ENCODE data around the gene FAM50B. TPM values are rescaled to one million over a fixed set of nuclear protein-coding genes. Genes with fewer than 3 reads are reported as not detected.

The FAM50B gene
- total and polyA plus RNA-seq, 2 of the 4 experiments (the other 2 are of a cell fraction) = 4.1 to 7.4 TPM

DNA sequence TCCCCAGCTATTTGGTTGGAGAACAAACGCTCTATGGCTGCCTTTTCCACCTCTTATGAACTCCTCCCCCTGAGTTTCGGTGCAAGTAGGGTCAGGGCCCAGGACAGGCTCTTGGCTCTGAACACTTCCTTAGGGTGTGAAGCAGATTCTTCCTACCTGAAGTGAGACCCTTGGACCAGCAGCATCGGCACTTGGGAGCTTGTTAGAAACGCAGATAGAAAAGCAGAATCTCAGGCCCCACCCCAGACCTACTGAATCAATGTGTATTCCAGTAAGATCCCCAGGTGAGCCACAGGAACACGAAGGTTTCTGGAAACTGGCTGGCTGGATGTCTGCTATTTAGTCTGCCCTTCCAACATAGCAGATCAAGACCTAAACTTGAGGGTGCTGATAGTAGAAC is 3.2 kb downstream of the FAM50B start:
- Histone ChIP-seq H2AK9ac (replicated peaks; ENCODE audit: low read depth, low read length, poor library complexity) (no peak overlapping the region), H2AK5ac (ENCODE audit: low read depth, low read length) (no peak overlapping the region), H3K9me3 (ENCODE audit: control insufficient read depth, insufficient read depth, low read length) (no peaks in the 10 kb centered on the region), H4K20me1 (ENCODE audit: insufficient read depth, low read length) (no peaks in the 10 kb centered on the region), H4K5ac (ENCODE audit: low read depth, low read length) (no peak overlapping the region), H2BK20ac (ENCODE audit: low read depth, low read length) (no peak overlapping the region), H4K8ac (ENCODE audit: low read depth in 2 of 2, low read length in 2 of 2) (no peak overlapping the region), H2BK120ac (ENCODE audit: low read depth, low read length) (no peak overlapping the region), H3K9ac (ENCODE audit: low read depth, low read length) (no peak overlapping the region), H3K4me3 (ENCODE audit: insufficient read depth, low read depth, low read length) (no peak overlapping the region), H2BK15ac (ENCODE audit: low read depth, low read length) (no peak overlapping the region), H3K23ac (ENCODE audit: low read depth, low read length) (no peak overlapping the region), H3K27ac (ENCODE audit: insufficient read depth, low read length) (no peak overlapping the region), H3K27me3 (ENCODE audit: control insufficient read depth, insufficient read depth, low read length) (no peaks in the 10 kb centered on the region), H3K4ac (ENCODE audit: low read depth, low read length) (no peak overlapping the region), H3K79me1 (ENCODE audit: low read depth in 1 of 2, low read length in 2 of 2) (peaks cover 0 to 7% of the 10 kb centered on the region in 2 experiments; a peak in 1 of 4 replicates), H3K4me2 (ENCODE audit: low read depth, low read length) (no peak overlapping the region), H3K4me1 (ENCODE audit: control insufficient read depth, insufficient read depth, low read length) (peaks cover 4% of the 10 kb centered on the region; the same call in 1 of the 2 replicates), H2BK5ac (ENCODE audit: low read depth, low read length, poor library complexity, severe bottlenecking) (no peak overlapping the region), H3K36me3 (ENCODE audit: control insufficient read depth, insufficient read depth, low read length) (no peaks in the 10 kb centered on the region), H3K14ac (replicated peaks; ENCODE audit: low read depth, low read length) (no peak overlapping the region), H3K56ac (ENCODE audit: extremely low read depth, insufficient read depth, low read length) (no peak overlapping the region), H2AFZ (replicated peaks; ENCODE audit: low read length, poor library complexity) (no peak overlapping the region), H3K18ac (ENCODE audit: low read depth, low read length) (no peak overlapping the region), H3K9me1 (ENCODE audit: insufficient read depth, low read length) (0 out of 2 replicates have a peak, but pooled peaks cover 2% of the 10 kb centered on the region), H4K91ac (ENCODE audit: insufficient read depth, low read depth, low read length) (no peak overlapping the region)
- BruUV-seq (replicated peaks) = no TSS peak
- no peak for ATAC-seq (ENCODE audit: low read depth)
- no peak for TF ChIP-seq MAZ (IDR thresholded peaks at IDR 0.05; ENCODE audit: borderline replicate concordance, low read depth, low read length)
- no peak for TF ChIP-seq RAD21 (IDR thresholded peaks at IDR 0.05; ENCODE audit: low read length)
- no peak for TF ChIP-seq RFX5 (IDR thresholded peaks at IDR 0.05; ENCODE audit: low read depth, low read length)
- no peak for TF ChIP-seq NFE2L2 (IDR thresholded peaks at IDR 0.05; ENCODE audit: low read depth, low read length)
- TF ChIP-seq, protein P1, sequence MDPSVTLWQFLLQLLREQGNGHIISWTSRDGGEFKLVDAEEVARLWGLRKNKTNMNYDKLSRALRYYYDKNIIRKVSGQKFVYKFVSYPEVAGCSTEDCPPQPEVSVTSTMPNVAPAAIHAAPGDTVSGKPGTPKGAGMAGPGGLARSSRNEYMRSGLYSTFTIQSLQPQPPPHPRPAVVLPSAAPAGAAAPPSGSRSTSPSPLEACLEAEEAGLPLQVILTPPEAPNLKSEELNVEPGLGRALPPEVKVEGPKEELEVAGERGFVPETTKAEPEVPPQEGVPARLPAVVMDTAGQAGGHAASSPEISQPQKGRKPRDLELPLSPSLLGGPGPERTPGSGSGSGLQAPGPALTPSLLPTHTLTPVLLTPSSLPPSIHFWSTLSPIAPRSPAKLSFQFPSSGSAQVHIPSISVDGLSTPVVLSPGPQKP (IDR thresholded peaks at IDR 0.05; ENCODE audit: borderline replicate concordance, low read depth, low read length) = no peak
- TF ChIP-seq RCOR1 (IDR thresholded peaks at IDR 0.05; ENCODE audit: insufficient replicate concordance, low read length) = no peak
- TF ChIP-seq BHLHE40 (IDR thresholded peaks at IDR 0.05; ENCODE audit: low read depth, low read length) = no peak
- no peak for TF ChIP-seq MXI1 (IDR thresholded peaks at IDR 0.05; ENCODE audit: borderline replicate concordance, low read depth, low read length)
- dilution Hi-C loops (cut with HindIII; ENCODE audit: low sequenced_read_pairs, unreplicated experiment) = no loop called here
- ChIA-PET POLR2A (ENCODE audit: unreplicated experiment) (no interaction called here), CTCF (no interaction called here)
- in situ Hi-C loops (cut with MboI; ENCODE audit: low sequenced_read_pairs) = no loop called here
- DNase-seq = no peak
- WGBS, 2 experiments (ENCODE audit: extremely low coverage in 2 of 2, insufficient read length in 1 of 2) = 70% methylated on average over 2 of the region's 5 CpGs; no CpG with 5 or more reads in 1 of the 2 experiments
- intact Hi-C loops (cut with micrococcal nuclease) = no loop called here

All from IMR-90 (cell line).